Fibroblast of gingiva (primary cell): Measurements from ENCODE around the gene ABL2.
"Not testable (repeated sequence)": the region's sequence is repeated elsewhere in the genome, so short reads cannot be mapped to it uniquely, and the experiment has no call there.

ENCODE experiments used
- DNase-seq: peaks from one replicate; pipeline ENCODE4 v3.0.0-alpha.2; 2011; ENCODE audit warnings: low read depth

The ABL2 gene

DNA sequence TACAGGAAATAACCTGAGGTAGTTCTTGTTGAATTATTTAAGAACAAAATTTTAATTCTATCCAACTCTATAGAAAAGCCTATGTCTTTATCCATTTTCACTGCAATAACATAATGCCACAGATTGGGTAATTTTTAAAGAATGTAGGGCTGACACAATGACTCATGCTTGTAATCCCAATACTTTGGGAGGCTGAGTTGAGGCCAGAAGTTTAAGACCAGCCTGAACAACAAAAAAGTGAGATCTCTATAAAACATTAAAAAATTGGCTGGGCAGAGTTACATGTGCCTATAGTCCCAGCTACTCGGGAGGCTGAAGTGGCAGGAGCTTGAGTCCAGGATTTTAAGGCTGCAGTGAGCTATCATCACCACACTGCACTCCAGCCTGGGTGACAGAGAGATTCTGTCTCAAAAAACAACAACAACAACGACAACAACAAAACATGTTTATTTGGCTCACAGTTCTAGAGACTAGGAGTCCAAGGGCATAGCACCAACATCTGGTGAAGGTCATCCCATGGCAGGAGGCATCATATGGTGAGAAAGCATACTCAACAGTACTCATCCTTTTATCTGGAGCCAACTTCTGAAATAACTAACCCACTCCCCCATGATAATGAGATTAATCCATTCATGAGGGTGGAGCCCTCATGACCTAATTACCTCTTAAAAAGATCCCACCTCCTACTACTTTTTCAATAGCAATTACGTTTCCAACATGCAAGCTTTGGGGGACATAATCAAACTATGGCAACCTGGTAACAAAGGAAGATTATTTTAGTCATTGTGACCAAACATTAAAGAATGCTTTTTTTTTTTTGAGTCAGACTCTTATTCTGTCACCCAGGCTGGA is 59.6 kb downstream of the ABL2 start:
- peak; percentile 82 for DNase-seq

DNA sequence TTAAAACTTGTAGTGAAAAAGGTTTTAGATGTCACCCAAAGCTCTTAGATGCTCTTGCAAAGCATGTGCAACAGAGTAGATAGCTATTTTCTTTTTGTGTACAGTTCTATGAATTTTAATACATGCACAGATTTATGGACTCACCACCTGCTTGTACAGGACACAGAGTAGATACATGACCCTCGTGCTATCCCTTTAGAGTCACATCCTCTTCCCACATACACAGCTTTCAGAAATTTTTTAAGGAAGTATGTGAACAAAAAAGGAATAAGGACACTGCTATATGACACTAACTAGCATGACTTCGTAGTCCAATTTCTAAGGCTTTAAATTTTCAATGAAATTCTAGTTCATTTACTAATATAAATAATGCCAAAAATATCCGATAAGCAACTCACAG is 60.9 kb downstream of the ABL2 start:
- no peak for DNase-seq

DNA sequence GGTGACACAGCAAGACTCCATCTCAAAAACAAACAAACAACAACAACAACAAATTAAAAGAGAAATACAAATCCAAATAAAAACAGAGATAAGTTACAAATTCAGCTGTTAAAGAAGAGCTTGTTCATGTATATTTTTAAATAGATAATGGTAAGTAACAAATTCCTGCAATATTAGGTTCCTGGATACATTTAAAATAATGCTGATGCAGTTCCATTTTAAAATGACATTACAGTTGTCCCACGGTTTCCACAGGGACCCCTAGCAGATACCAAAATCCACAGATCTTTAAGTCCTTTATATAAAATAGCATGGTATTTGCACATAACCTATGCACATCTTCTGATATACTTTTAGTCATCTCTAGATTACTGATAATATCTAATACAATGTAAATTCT is 61.5 kb downstream of the ABL2 start:
- DNase-seq = no peak

DNA sequence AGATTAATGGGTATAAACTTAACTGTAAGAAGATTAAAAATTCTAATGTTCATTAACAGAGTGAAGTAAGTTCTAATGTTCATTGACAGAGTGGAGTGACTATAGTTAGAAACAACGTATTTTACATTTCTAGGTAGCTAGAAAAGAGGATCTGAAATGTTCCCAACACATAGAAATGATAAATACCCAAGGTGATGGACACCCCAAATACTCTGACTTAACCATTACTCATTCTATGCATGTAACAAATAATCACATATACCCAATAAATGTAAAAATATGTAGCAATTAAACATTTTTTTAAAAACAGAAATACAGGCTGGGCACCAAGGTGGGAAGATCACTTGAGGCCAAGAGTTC is 62.1 kb downstream of the ABL2 start:
- DNase-seq = no peak

DNA sequence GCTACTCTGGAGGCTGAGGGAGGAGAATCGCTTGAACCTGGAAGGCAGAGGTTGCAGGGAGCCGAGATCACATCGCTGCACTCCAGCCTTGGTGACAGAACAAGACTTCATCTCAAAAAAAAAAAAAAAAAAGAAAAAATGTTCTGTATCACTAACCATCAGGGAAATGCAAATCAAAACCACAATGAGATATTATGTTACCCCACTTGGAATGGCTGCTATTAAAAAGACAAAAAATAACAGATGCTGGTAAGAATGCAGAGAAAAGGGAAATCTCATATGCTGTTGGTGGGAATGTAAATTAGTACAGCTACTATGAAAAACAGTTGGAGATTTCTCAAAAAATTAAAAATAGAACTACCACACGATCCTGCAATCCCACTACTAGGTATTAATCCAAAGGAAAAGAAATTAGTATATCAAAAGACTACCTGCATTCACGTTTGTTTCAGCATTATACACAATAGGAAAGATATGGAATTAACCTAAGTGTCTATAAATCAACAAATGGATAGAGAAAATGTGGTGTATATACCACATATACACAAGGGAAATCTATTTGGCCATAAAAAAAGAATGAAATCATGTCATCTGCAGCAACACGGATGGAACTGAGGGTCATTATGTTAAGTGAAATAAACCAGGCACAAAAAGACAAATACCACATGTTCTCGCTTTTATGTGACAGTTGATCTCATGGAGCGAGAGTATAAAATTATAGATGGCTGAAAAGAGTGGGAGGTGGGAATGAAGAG is 62.6 kb downstream of the ABL2 start:
- DNase-seq = peak; percentile 88

DNA sequence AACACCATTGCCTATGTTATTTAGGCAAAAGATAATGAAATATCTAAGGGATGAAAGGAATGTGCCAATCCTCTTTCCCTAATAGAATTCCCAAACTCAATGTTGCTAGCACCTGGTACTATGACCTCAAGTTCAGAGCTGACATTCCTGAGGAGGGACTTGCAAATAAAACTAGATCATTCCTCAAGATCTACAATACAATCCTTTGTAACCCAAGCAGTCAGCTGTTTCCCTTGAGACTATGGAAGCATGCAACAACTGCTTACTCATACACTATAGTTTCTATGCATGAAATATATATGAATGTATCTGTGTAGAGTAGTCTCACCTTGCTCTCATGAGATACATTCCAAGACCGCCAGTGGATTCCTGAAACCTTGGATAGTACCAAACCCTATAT is 65.0 kb downstream of the ABL2 start:
- peak; percentile 70 for DNase-seq

DNA sequence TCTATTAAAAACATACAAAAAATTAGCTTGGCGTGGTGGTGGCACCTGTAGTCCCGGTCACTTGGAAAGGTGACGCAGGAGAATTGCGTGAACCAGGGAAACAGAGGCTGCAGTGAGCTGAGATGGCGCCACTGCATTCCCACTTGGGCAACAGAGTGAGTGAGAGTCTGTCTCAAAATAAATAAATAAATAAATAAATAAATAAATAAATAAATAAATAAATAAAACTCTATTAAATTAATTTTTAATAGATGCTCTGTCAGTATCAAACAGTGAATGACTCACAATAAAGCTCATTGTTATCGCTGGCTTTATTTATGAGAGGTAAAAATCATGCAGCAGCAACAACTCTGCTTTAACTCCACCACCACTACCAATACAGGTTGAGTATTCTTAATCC is 72.8 kb downstream of the ABL2 start:
- no peak for DNase-seq

DNA sequence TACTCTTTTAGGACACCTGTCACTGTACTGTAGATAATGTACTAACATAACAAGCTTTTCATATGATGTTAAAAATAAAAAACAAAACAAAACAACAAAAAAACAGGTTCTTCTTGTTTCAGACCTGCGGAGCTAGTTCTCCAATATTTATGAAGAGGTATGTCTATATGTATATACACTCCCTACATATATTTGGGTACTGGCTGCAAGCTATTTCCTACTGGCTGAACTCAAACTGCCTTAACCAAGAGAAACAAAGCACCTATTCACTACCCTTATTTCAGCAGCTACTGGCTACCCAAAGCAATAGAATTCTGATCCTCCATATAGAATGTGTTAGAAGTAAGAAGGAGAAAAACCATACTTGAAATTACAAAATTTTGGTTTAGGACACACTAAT is 73.5 kb downstream of the ABL2 start:
- no peak for DNase-seq

DNA sequence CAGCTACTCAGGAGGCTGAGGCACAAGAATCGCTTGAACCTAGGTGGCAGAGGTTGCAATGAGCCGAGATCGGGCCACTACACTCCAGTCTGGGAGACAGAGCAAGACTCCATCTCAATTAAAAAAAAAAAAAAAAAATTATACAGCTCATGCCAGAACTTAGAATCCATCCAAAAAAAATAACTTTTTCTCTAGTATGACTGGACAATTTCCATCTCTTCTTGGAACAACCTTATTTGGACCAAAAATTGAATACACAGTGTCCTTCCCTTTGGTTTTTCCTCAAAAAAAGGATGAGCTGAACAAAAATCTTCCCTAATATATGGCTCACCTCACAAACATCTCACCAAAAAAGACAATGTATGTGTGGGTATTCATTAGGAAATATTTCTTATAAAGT is 73.9 kb downstream of the ABL2 start:
- peak; percentile 19 for DNase-seq

DNA sequence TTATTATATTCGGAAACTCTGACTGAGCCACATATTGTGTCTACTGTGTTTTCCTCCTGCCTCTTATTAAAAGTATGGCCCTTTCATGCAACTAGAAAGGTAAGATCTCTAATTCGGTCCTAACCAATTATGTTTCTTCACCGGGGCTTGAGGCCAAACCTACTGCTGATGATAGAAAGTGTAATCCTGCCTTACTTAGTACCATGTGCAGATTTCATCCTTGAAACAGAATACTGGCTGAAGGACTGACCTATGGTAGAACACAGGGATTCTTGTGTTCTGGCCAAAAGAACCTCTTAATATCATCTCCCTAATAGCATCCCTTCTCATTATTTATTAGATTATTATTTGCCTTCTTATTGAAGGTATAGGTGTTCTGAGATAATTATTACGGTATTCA is 75.0 kb downstream of the ABL2 start:
- DNase-seq = no peak

DNA sequence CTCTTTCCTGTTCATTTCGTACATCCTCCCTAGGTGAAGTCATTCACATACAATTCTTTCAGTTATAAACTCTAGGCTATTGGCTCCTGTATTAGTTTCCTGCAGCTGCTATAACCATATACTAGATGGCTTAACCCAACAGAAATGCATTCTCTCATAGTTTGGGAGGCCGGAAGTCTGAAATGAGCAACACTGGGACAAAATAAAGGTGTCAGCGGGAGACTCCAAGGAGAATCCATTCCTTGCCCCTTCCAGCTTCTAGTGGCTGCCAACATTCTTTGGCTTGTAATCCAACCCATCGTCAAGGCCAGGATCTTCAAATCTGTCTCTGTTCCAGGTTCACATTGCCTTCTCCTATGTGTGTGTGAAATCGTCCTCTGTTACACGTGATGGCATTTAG is 76.3 kb downstream of the ABL2 start:
- no peak for DNase-seq

DNA sequence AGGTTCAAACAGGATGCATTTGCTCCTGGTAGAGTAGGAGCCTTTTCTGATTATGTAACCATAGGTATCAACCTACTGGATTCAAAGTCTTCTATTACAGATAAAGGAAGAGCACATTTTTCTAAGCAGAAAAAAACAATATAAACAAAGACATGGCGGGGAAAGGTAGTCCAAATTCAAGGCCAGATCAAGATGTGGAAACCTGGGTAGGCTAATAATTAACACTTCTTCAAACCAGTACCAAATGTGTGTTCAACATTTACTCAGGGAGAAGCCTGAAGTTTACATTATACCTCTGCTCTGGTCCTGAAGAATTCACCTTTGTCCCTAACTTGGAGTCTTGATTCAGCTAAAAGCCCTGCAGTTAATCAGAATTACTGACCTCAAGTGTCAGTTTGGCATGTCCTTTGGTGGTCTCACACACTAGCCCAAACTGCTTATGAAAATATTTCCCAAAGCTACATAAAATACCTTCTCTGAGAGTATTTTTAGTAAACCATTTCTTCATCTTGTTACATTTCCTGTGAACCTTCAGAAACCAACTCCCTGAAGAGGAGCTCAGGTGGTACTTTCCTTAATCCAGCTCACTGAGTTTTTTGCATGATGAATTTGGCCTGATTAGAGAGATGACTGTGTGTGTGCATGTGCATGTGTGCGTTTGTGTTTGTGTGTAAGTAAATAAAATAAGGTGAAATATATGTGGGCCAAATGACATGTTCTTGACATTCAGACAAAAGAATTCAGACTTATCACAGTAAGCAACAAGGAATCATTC is 77.4 kb downstream of the ABL2 start:
- DNase-seq = no peak

DNA sequence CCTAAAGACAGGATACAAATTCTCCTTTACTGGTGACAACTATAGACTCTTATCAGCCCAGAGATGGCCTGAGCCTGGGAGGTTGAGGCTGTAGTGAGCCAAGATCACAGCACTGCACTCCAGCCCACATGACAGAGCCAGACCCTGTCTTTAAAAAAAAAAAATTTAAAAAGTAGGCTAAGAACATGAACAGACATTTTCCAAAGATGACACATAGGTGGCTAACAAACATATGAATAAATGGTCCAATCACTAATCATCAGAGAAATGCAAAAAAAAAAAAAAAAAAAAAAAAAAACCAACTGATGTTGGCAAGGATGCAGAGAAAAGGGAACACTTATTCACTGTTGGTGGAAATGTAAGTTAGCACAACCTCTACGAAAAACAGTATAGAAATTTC is 82.6 kb downstream of the ABL2 start:
- no peak for DNase-seq

DNA sequence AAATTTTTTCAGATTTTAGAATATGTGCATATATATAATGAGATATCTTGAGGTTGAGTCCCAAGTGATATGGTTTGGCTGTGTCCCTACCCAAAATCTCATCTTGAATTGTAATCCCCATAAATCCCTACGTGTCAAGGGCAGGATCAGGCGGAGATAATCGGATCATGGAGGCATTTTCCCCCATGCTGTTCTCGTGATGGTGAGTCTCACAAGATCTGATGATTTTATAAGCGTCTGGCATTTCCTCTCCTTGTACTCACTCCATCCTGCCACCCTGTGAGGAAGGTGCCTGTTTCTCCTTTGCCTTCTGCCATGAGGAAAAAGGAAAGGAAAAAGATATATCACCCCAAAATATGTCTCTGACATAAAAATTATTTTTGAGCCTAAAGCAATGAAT is 83.0 kb downstream of the ABL2 start:
- no peak for DNase-seq

DNA sequence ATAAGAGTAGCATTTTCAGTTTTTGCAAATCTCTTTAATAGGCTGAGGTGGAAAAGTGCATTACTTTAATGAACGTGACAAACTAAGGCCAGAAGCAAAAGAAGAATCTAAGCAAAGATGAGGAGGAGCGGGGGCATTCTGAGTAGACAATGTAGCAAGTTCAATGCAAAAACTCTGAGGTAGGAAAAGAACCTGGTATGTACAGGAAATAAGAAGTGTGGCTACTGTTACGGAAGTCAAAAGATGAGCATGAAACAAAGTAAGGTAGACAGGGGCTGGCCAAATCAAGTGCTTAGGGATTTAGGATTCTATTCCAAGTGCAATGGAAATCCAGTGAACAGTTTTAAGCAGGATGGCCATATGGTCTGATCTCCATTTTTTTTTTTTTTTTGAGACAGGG is 84.0 kb downstream of the ABL2 start:
- no peak for DNase-seq

DNA sequence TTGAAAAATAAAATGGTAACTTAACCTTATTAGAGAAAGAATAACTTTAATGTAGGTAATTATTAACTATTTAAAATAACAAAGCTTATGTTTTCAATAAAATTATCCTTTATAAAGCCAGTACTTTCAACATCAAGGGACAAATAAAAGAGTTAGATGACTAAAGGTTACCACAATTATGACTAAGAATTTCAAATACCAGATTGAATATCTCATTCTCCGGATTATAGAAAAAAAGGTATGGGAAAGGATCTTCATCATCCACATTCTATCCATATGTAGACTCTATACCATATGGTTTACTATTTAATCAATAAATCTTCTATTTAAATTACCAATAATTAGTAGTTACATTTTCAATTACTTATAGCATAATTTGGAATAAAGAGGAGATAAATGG is 84.9 kb downstream of the ABL2 start:
- no peak for DNase-seq

DNA sequence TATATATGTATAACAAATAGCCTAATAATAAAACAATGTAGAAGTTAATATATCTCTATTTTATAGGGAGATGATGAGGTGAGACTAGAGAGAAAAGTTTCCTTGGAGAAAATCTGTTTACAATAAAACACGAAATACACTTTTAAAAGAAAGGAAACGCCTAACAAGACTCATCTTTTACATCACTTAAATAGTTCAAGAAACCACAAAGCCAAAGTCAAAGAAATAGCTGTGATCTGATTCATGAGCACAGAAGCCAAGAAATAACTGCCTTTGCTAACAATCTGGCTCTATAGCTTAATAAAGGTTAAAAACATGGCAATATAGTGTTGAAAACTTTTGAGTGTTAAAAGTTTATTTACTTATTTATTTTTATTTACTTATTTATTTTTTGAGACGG is 86.2 kb downstream of the ABL2 start:
- DNase-seq = peak; percentile 90

DNA sequence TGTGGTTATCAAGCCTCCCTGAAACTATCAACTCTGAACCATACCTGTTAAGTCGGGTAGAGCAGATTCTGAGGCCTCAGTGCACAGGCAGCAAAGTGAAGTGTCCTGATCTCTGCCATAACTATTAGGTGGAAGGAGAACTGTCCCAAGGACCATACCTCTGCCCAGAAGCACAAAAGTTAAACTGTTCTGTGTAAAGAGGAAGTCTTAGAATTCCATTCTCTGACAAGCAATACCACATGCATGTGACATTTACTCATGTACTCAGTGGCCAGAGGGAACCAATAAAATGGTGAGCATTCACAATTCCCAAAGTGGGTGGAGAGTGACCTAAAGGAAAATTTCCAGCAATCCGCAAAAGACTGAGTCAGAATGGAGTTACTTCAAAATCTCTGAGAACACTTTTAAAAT is 86.6 kb downstream of the ABL2 start:
- peak; percentile 95 for DNase-seq

DNA sequence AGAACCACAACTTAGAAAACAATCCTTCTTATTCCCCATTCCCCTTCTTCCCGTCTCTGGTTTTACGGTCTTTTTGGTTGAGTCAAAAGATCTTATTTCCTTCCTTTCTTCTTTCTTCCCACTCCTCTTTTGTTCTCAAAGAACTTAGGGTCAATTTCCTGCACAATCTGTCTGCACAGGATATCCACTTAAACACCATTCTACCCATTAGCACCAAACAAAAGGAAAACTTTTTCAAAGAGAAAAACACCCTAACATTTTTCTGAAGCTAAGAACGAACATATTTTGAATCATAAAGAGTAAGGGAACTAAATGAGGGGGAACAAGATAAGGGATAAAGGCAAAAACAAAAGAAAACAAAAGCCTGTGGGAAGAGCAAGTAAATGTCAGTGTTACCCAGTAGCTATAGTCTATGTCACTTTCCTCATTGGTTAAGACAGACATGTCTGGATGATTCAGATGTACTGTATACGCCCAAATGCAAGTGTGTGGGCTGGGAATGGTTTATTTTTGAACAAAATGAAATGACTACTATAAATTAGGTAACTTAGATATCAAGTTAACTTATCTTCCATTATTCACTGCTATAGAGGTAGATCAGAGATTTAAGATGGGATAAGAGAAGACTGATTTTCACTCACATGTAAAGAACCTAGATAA is 87.8 kb downstream of the ABL2 start:
- peak; percentile 73 for DNase-seq

DNA sequence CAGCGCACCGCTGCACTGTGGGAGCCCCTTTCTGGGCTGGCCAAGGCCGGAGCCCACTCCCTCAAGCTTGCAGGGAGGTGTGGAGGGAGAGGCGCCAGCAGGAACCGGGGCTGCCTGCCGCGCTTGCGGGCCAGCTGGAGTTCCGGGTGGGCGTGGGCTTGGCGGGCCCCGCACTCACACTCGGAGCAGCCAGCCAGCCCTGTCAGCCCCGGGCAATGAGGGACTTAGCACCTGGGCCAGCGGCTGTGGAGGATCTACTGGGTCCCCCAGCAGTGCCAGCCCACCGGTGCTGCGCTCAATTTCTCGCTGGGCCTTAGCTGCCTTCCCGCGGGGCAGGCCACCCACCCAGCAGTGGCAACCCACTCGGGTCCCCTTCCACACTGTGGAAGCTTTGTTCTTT is 90.7 kb downstream of the ABL2 start:
- not testable (repeated sequence) for DNase-seq

DNA sequence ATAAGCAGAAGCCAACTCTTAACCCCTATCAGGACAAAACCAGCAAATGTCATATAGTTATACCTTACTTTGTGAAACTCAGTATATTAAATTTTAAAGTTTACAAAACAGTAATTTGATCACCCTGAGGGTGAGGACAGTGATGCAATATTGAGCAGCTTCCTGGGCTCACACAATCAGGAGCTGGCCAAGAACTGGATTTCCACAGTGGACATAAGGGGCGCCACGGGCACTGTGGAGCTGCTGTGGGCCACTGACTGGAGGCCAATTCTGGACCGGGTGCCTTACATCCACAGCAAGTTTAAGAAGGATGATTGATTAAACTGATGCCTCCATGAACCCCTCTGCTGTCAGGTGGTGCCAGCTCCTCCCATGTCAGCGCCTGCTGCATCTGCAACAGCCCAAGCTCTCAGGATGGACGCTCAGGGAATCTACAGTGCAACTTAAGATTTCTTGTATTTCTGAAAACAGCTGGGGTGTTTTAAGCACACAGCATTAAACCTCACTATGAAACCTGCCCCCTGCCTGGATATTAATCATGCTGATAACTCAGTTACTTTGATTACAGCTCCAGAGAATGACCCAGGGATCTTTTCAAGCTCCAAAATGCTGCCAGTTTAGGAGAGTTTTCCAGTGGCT is 91.7 kb downstream of the ABL2 start:
- DNase-seq = peak; percentile 60

DNA sequence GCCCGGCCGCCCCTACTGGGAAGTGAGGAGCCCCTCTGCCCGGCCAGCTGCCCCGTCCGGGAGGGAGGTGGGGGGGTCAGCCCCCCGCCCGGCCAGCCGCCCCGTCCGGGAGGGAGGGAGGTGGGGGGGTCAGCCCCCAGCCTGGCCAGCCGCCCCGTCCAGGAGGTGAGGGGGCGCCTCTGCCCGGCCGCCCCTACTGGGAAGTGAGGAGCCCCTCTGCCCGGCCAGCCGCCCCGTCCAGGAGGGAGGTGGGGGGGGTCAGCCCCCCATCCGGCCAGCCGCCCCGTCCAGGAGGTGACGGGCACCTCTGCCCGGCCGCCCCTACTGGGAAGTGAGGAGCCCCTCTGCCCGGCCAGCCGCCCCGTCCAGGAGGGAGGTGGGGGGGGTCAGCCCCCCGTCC is 93.8 kb downstream of the ABL2 start:
- not testable (repeated sequence) for DNase-seq
